GM21423 (cell line): ENCODE results near the gene GCNT2.
"Not testable (repeated sequence)": the region's sequence is repeated elsewhere in the genome, so short reads cannot be mapped to it uniquely, and the experiment has no call there.

ENCODE experiments used
- ATAC-seq: cut with Tn5 transposase; IDR thresholded peaks from one replicate; pipeline ENCODE4 v1.9.1; 2021; ENCODE audit warnings: mild to moderate bottlenecking, moderate library complexity; ENCODE audit not compliant: unreplicated experiment

The GCNT2 gene

GRCh38 chr6:10577112-10577511, 56.0 kb downstream of the GCNT2 start:
- ATAC-seq: no peak

- ATAC-seq: no peak
Measured at GRCh38 chr6:10578723-10579122, 57.6 kb downstream of the GCNT2 start.

- ATAC-seq: no peak
Measured at GRCh38 chr6:10579803-10580202, 58.7 kb downstream of the GCNT2 start.

GRCh38 chr6:10580570-10580969, 59.4 kb downstream of the GCNT2 start:
- no peak for ATAC-seq

- ATAC-seq: not testable (repeated sequence)
Measured at GRCh38 chr6:10581402-10581801, 60.3 kb downstream of the GCNT2 start.

- no peak for ATAC-seq
Measured at GRCh38 chr6:10582774-10583508, 61.8 kb downstream of the GCNT2 start.

GRCh38 chr6:10583509-10583901, 62.4 kb downstream of the GCNT2 start:
- ATAC-seq: no peak

GRCh38 chr6:10584607-10585006, 63.5 kb downstream of the GCNT2 start:
- ATAC-seq: no peak

- ATAC-seq: no peak
Measured at GRCh38 chr6:10585209-10585845, 64.2 kb downstream of the GCNT2 start.

- ATAC-seq: no peak
Measured at GRCh38 chr6:10586302-10586701, 65.2 kb downstream of the GCNT2 start.

GRCh38 chr6:10587656-10588406, 66.7 kb downstream of the GCNT2 start:
- no peak for ATAC-seq

- no peak for ATAC-seq
Measured at GRCh38 chr6:10588562-10589428, 67.6 kb downstream of the GCNT2 start.

GRCh38 chr6:10589429-10589727, 68.2 kb downstream of the GCNT2 start:
- ATAC-seq: no peak

- ATAC-seq: no peak
Measured at GRCh38 chr6:10589983-10590382, 68.8 kb downstream of the GCNT2 start.

- ATAC-seq: no peak
Measured at GRCh38 chr6:10591422-10592160, 70.4 kb downstream of the GCNT2 start.

GRCh38 chr6:10595731-10596664, 74.8 kb downstream of the GCNT2 start:
- no peak for ATAC-seq

- no peak for ATAC-seq
Measured at GRCh38 chr6:10597499-10598001, 76.4 kb downstream of the GCNT2 start.

GRCh38 chr6:10598084-10598960, 77.2 kb downstream of the GCNT2 start:
- no peak for ATAC-seq
